PC-3 (cell line): ENCODE measurements around the gene SEC62. TPM values are rescaled to one million over a fixed set of nuclear protein-coding genes. Genes with fewer than 3 reads are reported as not detected.

Experiments
- ATAC-seq: fragments of 200-7000 bp; cut with Tn5 transposase; 2 replicates; pipeline ENCODE4 v1.9.1; 2020; ENCODE audit warnings: mild to moderate bottlenecking, moderate library complexity
- BruUV-seq: library from RNA; stranded (reverse); fragments of 400-500 nt; replicated peaks from 2 replicates; lab custom pipeline; 2021; lab: Mats Ljungman, UMichigan
- CTCF ChIA-PET: fragments of 300-600 bp; sonication (Branson Sonifier 250); formaldehyde crosslinking; loops from one replicate; lab custom pipeline; 2022; ENCODE audit warnings: antibody characterized with exemption; lab: Charles Lee
- POLR2A ChIA-PET: fragments of 300-600 bp; sonication (Branson Sonifier 250); formaldehyde crosslinking; loops from one replicate; lab custom pipeline; 2022; ENCODE audit warnings: antibody characterized with exemption; ENCODE audit not compliant: unreplicated experiment; lab: Charles Lee
- DNase-seq: peaks from one replicate; pipeline ENCODE4 v3.0.0-alpha.2; 2015
- H2AFZ ChIP-seq: fragments of 300-600 bp; sonication (generic); 2 replicates; pipeline ENCODE4 v1.6.0; 2016; ENCODE audit warnings: antibody characterized with exemption, low read length
- H3F3A ChIP-seq: fragments of 300-600 bp; sonication (generic); one replicate; pipeline ENCODE4 v1.6.0; 2017; ENCODE audit warnings: antibody characterized with exemption, low read length, control low read depth, mild to moderate bottlenecking; ENCODE audit not compliant: unreplicated experiment
- H3K27ac ChIP-seq: fragments of 300-600 bp; sonication (generic); 2 replicates; pipeline ENCODE4 v1.5.1; 2016; ENCODE audit warnings: mild to moderate bottlenecking, low read length
- H3K27me3 ChIP-seq: fragments of 300-600 bp; sonication (generic); 2 replicates; pipeline ENCODE4 v1.6.1; 2016; ENCODE audit warnings: low read length, mixed read lengths
- H3K36me3 ChIP-seq: fragments of 300-600 bp; sonication (generic); 2 replicates; pipeline ENCODE4 v1.6.1; 2016; ENCODE audit warnings: low read depth, mixed run types, low read length, mixed read lengths
- H3K4me1 ChIP-seq: fragments of 300-600 bp; sonication (generic); 2 replicates; pipeline ENCODE4 v1.5.1; 2016; ENCODE audit warnings: low read length; ENCODE audit not compliant: insufficient read depth
- H3K4me2 ChIP-seq: fragments of 300-600 bp; sonication (generic); 2 replicates; pipeline ENCODE4 v1.6.0; 2016; ENCODE audit warnings: low read length
- H3K4me3 ChIP-seq: fragments of 300-600 bp; sonication (generic); 2 replicates; pipeline ENCODE4 v1.5.1; 2016; ENCODE audit warnings: mild to moderate bottlenecking, low read length, mixed read lengths
- H3K79me2 ChIP-seq: fragments of 300-600 bp; sonication (generic); 2 replicates; pipeline ENCODE4 v1.6.1; 2017; ENCODE audit warnings: low read length, mixed read lengths
- H3K9ac ChIP-seq: fragments of 300-600 bp; sonication (generic); 2 replicates; pipeline ENCODE4 v1.6.0; 2016; ENCODE audit warnings: mild to moderate bottlenecking, low read length
- H3K9me2 ChIP-seq: fragments of 300-600 bp; sonication (generic); replicated peaks from 2 replicates; pipeline ENCODE4 v1.6.1; 2016; ENCODE audit warnings: mixed run types, low read length, mixed read lengths
- H3K9me3 ChIP-seq: fragments of 300-600 bp; sonication (generic); 2 replicates; pipeline ENCODE4 v1.6.1; 2016; ENCODE audit warnings: low read length, mixed read lengths
- H4K20me1 ChIP-seq: fragments of 300-600 bp; sonication (generic); 2 replicates; pipeline ENCODE4 v1.6.1; 2016; ENCODE audit warnings: low read length, mixed read lengths
- EZH2 ChIP-seq: fragments of 300-600 bp; sonication (generic); IDR thresholded peaks from one replicate; pipeline ENCODE4 v1.6.1; 2017; ENCODE audit warnings: antibody characterized with exemption, mild to moderate bottlenecking, low read length; ENCODE audit not compliant: unreplicated experiment
- EZH2phosphoT487 ChIP-seq: fragments of 300-600 bp; sonication (generic); IDR thresholded peaks from 2 replicates; pipeline ENCODE4 v1.6.1; 2018; ENCODE audit warnings: mild to moderate bottlenecking, antibody characterized with exemption, low read length, borderline replicate concordance
- intact Hi-C: fragments of 100-400 bp; cut with micrococcal nuclease; formaldehyde crosslinking; loops from 2 replicates; pipeline ENCODE4 v1.9.0; 2023
- total RNA-seq: library from RNA; depleted of rRNA; stranded (reverse); fragments of >200 nt; gene quantifications from 2 replicates; pipeline ENCODE4 v1.2.3, GENCODE V29; 2014
- TF ChIP-seq, protein P1 (sequence below): fragments of 300-600 bp; sonication (generic); conservative IDR thresholded peaks from 2 replicates; pipeline ENCODE4 v1.5.1; 2017; ENCODE audit warnings: antibody characterized with exemption, low read depth, mild to moderate bottlenecking, low read length

The SEC62 gene
- total RNA-seq, 1 experiment from 2014 or later, result 31.8 TPM

DNA sequence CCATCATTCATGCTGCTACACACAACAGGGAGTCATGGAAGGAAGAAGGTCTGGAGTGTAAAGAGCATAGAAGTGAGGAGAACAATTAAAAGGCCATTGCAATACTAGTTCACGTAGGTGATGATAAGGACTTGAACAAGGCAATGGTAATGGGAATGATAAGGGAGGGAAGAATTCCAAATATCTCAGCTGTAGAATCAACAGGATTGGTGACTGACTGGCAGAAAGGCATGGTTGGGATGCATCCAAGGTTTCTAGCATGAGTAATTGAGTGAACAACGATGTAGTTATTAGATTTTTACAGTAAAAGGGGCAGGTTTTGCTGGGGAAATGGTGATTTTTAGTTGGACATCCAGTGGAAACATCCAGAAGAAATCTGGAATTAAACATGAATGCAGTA lies 2.4 kb upstream of the SEC62 start:
- BruUV-seq, result no TSS peak
- Histone ChIP-seq H4K20me1 (peaks cover 19% of the 10 kb centered on the region), H3K4me1 (peaks cover 15% of the 10 kb centered on the region), H3K4me2 (no peak overlapping the region), H3K36me3 (no peaks in the 10 kb centered on the region; the same call in 1 of the 2 replicates), H3F3A (no peaks in the 10 kb centered on the region), H3K27me3 (no peaks in the 10 kb centered on the region), H3K9ac (no peak overlapping the region), H3K9me2 (no peaks in the 10 kb centered on the region), H3K79me2 (peaks cover 31% of the 10 kb centered on the region), H3K9me3 (no peaks in the 10 kb centered on the region), H2AFZ (no peak overlapping the region), H3K4me3 (no peak overlapping the region), H3K27ac (no peak overlapping the region)
- TF ChIP-seq EZH2 (no peak), EZH2phosphoT487 (no peak)
- TF ChIP-seq, protein P1, sequence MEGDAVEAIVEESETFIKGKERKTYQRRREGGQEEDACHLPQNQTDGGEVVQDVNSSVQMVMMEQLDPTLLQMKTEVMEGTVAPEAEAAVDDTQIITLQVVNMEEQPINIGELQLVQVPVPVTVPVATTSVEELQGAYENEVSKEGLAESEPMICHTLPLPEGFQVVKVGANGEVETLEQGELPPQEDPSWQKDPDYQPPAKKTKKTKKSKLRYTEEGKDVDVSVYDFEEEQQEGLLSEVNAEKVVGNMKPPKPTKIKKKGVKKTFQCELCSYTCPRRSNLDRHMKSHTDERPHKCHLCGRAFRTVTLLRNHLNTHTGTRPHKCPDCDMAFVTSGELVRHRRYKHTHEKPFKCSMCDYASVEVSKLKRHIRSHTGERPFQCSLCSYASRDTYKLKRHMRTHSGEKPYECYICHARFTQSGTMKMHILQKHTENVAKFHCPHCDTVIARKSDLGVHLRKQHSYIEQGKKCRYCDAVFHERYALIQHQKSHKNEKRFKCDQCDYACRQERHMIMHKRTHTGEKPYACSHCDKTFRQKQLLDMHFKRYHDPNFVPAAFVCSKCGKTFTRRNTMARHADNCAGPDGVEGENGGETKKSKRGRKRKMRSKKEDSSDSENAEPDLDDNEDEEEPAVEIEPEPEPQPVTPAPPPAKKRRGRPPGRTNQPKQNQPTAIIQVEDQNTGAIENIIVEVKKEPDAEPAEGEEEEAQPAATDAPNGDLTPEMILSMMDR, result no peak
- intact Hi-C loops, result no loop called here
- POLR2A ChIA-PET, result no interaction called here
- DNase-seq, result peak; percentile 56
- no peak for ATAC-seq
- CTCF ChIA-PET, result no interaction called here

DNA sequence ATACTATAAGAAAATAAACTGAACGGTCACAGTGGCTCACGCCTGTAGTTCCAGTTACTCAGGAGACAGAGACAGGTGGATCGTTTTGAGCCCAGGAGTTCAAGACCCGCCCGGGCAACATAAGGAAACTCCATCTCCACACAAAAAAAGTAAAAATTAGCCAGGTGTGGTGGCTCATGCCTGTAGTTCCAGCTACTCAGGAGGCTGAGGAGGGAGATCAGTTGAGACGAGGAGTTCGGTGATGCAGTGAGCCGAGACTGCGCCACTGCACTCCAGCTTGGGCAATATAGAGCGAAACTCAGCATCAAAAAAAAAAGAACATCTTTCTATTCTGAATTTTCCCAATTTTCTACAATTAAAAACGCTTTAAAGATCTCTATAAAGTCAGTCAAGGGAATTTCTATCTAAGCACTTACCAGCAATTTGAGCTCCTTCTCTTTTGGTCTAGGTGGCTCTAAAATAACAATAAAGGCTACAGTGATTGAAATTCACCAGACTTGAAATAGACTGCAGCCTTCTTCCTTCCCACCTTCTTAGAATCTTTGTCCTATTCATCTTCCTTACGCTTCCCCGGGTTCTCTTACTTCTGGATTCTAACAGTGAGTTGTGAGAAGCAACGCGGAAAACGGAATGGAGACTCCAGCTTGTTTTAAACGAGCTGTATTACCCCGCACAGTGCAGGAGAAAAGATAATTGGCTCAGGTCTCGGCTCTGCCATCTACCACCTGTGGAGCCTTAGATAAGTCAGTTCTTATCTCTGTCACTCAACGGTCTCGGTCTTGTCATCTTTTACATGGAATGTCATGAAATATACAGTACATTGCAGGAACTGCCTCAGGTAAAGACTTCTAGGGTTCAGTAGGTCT lies 812 bp upstream of the SEC62 start:
- Histone ChIP-seq H3K36me3 (peaks cover 5% of the 10 kb centered on the region; the same call in 1 of the 2 replicates), H2AFZ (peak overlapping the region; percentile 99), H3K4me2 (peak overlapping the region; percentile 94), H3K9me3 (no peaks in the 10 kb centered on the region), H3K9me2 (no peaks in the 10 kb centered on the region), H3K27me3 (no peaks in the 10 kb centered on the region), H3K4me1 (peaks cover 15% of the 10 kb centered on the region), H3F3A (no peaks in the 10 kb centered on the region), H3K27ac (no peak overlapping the region), H3K79me2 (peaks cover 47% of the 10 kb centered on the region), H3K4me3 (peak overlapping the region; percentile 75), H4K20me1 (peaks cover 25% of the 10 kb centered on the region), H3K9ac (peak overlapping the region; percentile 86)
- ChIA-PET CTCF (interaction anchor here (0.7 kb wide), 1 partner anchor 82 kb away, joined by 3 read pairs; no protein-coding TSS in a partner anchor), POLR2A (interaction anchor here (0.6 to 0.7 kb wide), 2 partner anchors 20 to 49 kb away, joined by 3 to 7 read pairs; no protein-coding TSS in a partner anchor)
- peak; percentile 16; the same call in 1 of the 2 replicates for ATAC-seq
- TF ChIP-seq EZH2, result no peak
- TF ChIP-seq EZH2phosphoT487, result no peak
- TF ChIP-seq, protein P1, result no peak
- intact Hi-C loops, result loop anchor here (1.0 to 2.0 kb wide), 3 partner anchors 21 to 201 kb away; partner anchors contain the start of gene TERC
- BruUV-seq, result TSS peak; percentile 78
- peak; percentile 12 for DNase-seq
